ENCODE results near the gene GATM.

The GATM gene, protein sequence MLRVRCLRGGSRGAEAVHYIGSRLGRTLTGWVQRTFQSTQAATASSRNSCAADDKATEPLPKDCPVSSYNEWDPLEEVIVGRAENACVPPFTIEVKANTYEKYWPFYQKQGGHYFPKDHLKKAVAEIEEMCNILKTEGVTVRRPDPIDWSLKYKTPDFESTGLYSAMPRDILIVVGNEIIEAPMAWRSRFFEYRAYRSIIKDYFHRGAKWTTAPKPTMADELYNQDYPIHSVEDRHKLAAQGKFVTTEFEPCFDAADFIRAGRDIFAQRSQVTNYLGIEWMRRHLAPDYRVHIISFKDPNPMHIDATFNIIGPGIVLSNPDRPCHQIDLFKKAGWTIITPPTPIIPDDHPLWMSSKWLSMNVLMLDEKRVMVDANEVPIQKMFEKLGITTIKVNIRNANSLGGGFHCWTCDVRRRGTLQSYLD

GRCh38 chr15:45378149-45378912 is at the start of gene GATM:
Gene GATM (minus strand): TSS chr15:45378544. CDS start chr15:45378453, 91 bp downstream.
- peak; percentile 80 for DNase-seq

DNA sequence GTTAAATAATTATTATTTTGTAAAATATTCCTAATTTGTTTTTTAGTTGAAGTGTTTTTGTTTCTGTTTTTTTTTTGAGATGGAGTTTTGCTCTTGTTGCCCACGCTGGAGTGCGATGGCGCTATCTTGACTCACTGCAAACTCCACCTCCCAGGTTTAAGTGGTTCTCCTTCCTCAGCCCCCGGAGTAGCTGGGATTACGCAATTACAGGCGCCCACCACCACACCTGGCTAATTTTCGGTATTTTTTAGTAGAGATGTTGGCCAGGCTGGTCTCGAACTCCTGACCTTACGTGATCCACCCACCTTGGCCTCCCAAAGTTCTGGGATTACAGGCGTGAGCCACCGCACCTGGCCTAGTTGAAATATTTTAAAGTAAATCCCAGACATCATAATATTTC is 48.7 kb upstream of the GATM start:
- DNase-seq, result no peak

DNA sequence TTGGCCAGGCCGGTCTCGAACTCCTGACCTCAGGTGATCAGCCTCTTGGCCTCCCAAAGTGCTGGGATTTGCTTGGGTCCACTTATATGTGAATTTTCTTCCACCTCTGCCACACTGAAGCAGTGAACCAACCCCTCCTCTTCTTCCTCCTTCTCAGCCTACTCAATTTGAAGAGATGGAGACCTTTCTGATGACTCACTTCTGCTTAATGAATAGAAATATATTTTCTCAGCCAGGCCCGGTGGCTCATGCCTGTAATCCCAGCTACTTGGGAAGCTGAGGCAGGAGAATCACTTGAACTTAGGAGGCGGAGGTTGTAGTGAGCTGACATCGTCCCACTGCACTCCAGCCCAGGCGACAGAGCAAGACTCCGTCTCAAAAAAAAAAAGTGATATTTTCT is 46.8 kb upstream of the GATM start:
- DNase-seq, result no peak

DNA sequence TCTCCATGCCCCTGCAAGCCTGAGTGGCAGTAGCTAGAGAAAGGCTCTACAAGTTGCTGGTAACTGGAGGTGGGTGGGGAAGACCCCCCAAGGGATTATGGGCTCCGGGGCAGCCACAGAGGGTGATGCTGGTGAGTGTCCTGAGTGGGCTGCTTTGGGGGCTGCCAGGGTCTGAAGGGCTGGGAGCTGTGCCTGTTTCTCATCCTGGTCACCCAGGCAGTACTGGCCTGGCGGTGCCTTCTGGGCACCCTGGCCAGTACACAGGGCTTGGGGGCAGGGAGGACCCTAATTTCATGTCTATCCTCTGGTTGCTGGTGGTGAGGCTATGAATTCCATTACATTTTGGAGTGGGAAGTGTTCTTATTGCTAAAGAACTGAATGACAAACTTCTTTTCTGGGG is 46.1 kb upstream of the GATM start:
- no peak for DNase-seq

DNA sequence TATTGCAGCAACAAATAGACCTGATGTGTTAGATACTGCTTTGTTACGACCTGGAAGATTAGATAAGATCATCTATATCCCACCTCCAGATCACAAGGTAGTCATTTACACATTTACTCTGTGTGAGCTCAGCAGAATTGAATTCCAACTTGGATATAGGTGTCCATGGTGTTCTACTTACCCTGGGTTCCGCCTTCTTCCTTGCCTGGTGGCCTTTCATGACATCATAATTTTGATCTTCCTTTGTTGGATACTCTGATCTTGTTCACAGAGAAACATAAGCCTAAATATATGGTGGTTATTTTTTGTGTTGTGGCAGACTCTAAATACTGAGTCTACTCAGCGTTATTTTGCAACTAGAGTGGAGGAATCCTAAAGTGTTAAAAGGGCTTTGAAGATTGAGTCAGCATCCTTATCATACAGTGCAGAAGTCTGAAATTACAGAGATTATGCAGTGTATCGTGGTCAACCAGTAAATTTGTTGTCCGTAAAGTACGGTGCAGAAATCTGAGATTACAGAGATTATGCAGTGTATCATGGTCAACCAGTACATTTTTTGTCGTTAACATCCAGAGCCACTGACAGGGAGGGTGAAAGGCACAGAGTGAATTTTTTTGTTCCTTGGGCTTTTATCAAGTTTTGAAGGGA is 39.1 kb upstream of the GATM start:
- DNase-seq, result no peak

DNA sequence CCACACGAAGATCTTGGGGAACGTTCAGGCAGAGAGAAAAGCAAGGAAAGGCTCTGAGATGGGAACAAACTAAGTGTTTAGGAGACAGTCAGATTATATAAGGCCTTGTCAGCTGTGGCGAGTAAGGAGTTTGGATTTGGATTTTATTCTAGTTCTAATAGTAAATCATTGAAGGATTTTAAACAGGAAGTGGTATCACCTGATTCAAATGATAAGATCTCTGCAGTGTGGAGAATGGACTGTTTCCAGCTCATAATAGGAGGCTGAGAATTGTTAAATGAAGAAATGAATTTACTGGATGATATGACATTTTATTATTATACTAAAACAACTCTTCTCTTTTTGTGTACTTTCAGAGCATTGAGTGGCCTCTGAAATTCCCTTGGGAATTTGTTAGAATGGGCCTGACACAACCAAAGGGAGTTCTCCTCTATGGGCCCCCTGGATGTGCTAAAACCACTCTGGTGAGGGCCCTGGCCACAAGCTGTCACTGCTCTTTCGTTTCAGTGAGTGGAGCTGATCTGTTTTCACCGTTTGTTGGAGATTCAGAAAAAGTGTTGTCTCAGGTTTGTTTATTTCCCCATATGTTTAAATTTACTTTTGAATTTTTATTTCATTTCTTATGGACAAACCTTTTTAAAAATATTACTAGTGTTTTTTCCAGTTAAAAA is 36.0 kb upstream of the GATM start:
- no peak for DNase-seq

DNA sequence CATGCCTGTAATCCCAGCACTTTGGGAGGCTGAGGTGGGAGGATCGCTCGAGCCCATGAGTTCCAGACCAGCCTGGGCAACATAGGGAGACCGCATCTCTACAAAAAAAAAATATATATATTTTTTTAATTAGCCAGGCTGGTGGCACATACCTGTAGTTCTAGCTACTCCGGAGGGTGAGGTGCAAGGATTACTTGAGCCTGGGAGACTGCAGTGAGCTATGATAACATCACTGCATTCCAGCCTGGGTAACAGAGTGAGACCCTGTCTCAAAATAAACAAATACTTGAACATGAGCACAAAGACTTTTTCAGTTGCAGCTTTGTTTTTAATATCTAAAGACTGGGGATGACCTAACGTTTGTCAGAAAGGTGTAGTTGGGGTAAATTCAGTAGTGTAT is 31.3 kb upstream of the GATM start:
- no peak for DNase-seq

DNA sequence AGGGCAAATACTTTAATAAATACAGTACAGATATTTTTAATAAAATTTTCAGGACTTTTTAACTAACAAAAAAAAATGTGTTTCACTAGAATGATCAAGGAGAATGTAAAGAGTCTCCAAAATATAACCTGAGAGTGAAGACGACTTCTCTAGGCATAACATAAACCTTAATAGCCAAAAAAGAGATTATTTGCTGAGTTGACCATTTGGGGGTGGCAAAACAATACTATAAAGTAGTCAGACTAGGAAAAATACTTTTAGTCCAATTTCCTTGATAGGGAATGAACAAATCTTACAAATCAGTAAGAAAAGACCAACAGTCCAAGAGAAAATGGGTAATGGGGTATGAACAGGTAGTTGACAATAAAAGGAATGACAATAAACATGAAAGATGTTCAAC is 29.4 kb upstream of the GATM start:
- no peak for DNase-seq

DNA sequence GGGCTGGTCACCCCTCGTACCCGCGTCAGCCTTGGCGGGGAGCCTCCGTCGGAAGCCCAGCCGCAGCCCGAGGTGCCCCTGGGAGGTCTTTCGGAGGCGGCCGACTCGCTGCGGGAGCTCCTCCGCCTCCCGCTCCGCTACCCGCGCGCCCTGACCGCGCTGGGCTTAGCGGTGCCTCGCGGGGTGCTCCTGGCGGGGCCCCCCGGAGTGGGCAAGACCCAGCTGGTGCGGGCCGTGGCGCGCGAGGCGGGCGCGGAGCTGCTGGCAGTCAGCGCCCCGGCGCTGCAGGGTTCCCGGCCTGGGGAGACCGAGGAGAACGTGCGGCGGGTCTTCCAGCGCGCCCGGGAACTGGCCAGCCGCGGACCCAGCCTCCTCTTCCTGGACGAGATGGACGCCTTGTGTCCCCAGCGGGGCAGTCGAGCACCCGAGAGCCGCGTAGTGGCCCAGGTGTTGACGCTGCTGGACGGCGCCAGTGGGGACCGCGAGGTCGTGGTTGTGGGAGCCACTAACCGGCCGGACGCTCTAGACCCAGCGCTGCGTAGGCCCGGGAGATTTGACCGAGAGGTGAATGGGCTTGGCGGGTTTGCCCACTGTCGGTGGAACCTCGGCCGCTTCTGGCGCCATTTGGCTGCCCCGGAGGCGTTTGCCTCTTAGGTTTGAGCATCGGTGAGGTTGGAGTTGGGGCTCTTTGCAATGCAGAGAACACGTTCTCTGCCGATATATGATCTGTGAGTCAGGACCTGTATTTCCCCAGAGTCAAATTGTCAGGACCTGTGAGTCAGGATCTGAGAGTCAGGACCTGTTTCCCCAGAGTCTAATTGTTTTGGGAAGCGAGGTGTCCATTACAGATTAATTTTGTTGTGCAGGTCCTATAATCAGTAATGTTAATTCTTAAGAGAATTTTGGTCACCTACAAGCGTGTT is 24.9 kb upstream of the GATM start:
- DNase-seq, result peak; percentile 40

DNA sequence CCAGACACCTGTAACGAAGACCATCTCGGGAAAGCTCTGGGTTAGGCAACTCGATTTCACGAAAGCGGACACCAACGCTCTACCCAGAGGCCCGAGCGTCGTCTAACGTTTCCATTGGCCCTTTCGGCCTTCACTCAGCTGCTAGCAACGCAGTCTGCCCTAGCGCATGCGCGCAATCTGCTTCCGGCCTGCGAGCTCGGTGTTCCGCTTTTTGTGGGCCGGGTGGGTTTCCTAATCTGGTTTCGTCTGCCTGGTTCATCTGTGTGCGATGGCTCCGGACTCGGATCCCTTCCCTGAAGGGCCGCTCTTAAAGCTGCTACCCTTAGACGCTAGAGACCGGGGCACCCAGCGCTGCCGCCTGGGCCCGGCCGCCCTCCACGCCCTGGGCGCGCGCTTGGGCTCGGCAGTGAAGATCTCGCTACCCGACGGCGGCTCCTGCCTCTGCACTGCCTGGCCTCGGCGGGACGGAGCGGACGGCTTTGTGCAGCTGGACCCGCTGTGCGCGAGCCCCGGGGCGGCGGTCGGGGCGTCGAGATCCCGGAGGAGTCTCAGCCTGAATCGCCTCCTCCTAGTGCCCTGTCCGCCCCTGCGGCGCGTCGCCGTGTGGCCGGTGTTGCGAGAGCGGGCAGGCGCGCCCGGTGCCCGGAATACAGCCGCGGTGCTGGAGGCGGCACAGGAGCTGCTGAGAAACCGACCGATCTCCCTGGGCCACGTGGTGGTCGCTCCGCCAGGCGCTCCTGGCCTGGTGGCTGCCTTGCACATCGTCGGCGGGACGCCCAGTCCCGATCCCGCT is 24.0 kb upstream of the GATM start:
- peak; percentile 97 for DNase-seq

DNA sequence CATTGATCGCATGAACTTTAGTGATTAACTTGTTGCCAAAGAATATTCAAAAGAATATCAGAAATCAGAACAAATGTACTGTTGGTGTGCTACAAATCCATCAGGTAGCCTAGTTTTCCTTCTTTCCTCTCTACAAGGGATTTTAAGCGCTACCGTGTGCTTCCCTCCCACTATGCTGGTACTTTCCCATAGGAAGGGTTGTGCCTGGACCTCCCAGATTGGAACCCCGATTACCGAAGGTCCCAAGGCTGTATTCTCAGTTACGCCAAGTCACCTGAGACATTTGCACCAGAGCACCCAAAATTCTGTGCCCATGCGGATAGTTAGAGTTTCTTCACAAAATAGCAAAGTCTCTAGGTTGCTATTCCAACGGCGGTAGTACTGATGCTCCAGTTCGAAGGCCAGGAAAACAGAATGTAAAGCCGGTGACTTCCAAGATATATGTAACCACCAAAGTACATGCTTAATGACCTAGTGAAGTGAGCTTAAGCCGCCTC is 23.4 kb upstream of the GATM start:
- DNase-seq, result no peak

- DNase-seq, result no peak
These were observed 21.3 kb upstream of the GATM start for GRCh38 chr15:45399381-45400212.

DNA sequence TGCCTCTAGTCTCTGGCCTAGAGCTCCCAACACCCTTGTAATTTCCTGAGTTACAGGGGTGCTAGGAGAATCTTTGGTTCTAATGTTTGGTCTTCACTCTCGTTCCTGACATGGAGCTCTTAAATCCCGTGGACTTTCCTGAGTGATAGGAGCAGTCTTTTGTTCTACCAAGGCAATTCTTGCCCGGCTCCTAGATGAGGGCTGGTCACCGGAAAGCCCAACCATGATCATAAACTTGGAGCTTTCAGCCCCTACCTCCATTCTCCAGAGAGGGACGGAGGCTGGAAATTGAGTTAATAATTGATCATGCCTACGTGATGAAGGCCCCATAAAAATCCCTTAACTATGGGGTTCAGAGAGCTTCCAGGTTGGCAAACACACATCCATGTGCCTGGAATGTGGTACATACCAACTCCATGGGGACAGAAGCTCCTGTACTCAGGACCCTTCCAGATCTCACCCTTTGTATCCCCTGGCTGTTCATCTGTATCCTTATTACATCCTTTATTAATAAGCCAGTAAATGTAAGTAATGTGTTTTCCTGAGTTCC is 18.8 kb upstream of the GATM start:
- DNase-seq, result no peak

DNA sequence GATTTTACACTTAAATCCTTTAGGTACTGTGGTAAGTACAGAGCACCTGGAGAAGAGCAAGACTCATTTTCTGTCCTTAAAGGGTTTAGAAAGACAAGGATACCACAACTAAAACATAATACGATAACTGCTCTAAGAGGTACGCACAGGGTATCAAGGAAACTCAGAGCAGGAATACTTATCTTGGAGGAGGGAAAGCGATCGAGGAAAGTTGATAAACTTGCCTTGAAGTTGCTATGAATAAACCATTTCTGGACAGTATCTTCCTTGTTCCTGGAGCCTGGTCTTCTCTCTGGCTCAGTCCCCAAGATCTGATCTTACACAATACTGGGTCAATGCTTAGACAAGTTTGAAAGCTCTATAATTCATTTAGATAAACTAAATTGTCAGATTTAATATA is 17.6 kb upstream of the GATM start:
- no peak for DNase-seq

DNA sequence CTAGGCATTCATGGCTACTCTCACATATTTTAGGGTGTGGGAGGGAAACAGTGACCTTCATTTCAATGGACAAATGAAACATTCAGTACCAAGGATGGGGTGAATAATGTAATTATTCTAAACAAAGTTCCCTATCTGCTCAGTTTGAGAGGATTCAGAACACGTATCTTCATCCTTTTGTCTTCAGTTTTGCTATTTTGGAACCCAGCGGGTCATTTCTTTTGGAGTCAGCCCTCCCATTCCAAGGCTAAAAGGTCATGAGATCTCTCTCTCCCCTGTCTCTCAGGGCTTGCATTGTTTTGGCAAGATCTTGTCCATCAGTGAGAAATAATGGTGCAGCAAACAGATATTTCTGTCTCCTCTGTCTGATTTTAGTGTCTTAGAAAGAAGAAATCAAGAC is 16.3 kb upstream of the GATM start:
- DNase-seq, result no peak

DNA sequence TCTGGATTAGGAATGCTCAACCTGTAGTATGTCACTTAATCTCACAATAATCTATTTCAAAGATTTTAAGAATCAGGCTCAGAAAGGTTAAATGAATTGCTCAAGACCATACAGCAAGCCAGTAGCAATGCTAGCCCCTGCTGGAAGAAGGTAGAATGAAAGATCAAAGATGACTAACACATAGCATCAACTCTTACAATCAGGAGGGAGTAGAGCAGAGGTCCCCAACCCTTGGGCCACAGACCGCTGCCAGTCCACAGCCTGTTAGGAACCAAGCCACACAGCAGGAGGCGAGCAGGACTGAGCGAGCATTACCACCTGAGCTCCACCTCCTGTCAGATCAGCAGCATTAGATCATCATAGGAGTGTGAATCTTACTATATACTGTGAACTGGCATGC is 15.5 kb upstream of the GATM start:
- no peak for DNase-seq

- no peak for DNase-seq
These were observed 14.2 kb upstream of the GATM start for GRCh38 chr15:45392584-45392855.

GRCh38 chr15:45391746-45392583 is 13.6 kb upstream of the GATM start:
- DNase-seq, result no peak

DNA sequence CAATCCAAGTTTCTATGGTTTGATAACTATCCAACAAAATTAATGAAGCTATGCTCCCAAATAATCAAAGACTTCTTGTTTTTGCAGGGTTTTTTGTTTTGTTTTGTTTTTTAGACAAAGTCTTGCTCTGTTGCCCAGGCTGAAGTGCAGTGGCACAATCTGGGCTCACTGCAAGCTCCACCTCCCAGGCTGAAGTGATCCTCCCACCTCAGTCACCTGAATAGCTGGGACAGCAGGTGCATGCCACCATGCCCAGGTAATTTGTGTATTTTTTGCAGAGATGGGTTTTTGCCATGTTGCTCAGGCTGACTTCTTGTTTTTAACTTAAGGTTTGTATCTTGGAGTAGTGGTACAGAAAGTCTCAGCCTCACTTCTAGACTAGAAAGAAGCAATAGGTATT is 11.0 kb upstream of the GATM start:
- DNase-seq, result no peak
